ENCODE data around the gene BACH2. TPM values are rescaled to one million over a fixed set of nuclear protein-coding genes. Genes with fewer than 3 reads are reported as not detected.

BACH2 gene
- total and polyA plus RNA-seq, 2 of the 8 experiments (the other 6 are each of a cell fraction or from before 2014, with no cell fraction given): 1.9 to 5.9 TPM

GRCh38 chr6:90233213-90233612, 63.4 kb downstream of the BACH2 start:
- TF ChIP-seq PHF8 (conservative IDR thresholded peaks at IDR 0.05; ENCODE audit: low read depth, low read length): no peak
- TF ChIP-seq KDM5A (IDR thresholded peaks at IDR 0.05; ENCODE audit: low read length): no peak
- TF ChIP-seq EP300 (IDR thresholded peaks at IDR 0.05; ENCODE audit: borderline replicate concordance in 1 of 2, low read depth in 2 of 2, low read length in 2 of 2): no peak
- TF ChIP-seq BACH1 (IDR thresholded peaks at IDR 0.05; ENCODE audit: low read length): no peak
- no peak for TF ChIP-seq NANOG (IDR thresholded peaks at IDR 0.05; ENCODE audit: insufficient read depth, low read depth, low read length, poor library complexity, severe bottlenecking)
- TF ChIP-seq TCF12 (IDR thresholded peaks at IDR 0.05; ENCODE audit: low read depth, low read length): no peak
- TF ChIP-seq CBX8 (IDR thresholded peaks at IDR 0.05; ENCODE audit: borderline replicate concordance, low read depth, low read length): no peak
- TF ChIP-seq ATF2 (IDR thresholded peaks at IDR 0.05; ENCODE audit: low read length): no peak
- no peak for TF ChIP-seq CHD2 (IDR thresholded peaks at IDR 0.05; ENCODE audit: low read length)
- no peak overlapping the region for H2AK5ac ChIP-seq (ENCODE audit: low read depth, low read length)
- peaks cover 0 to 3% (median 1%) of the 10 kb centered on the region in 4 experiments; a peak in 2 of 7 replicates for H3K4me1 ChIP-seq (replicated peaks in 1 of 4; ENCODE audit: control insufficient read depth in 3 of 4, insufficient read depth in 4 of 4, low read length in 3 of 4)
- no peak overlapping the region for H4K8ac ChIP-seq (ENCODE audit: extremely low read depth, insufficient read depth, low read length)
- no peak overlapping the region for H3K4ac ChIP-seq (replicated peaks; ENCODE audit: insufficient read length, low read depth, low read length)
- no peaks in the 10 kb centered on the region for H3K79me2 ChIP-seq (ENCODE audit: control insufficient read depth in 1 of 2, insufficient read depth in 2 of 2, low read length in 2 of 2)
- H3K9me3 ChIP-seq (ENCODE audit: insufficient read depth in 2 of 2, low read depth in 1 of 2, low read length in 1 of 2): no peaks in the 10 kb centered on the region
- H3K27me3 ChIP-seq (replicated peaks in 1 of 4; ENCODE audit: control insufficient read depth in 3 of 4, extremely low read depth in 1 of 4, insufficient read depth in 3 of 4, low read length in 3 of 4): no peaks in the 10 kb centered on the region
- DNase-seq (ENCODE audit: low read depth in 1 of 2, low spot score in 2 of 2) (no peak), FAIRE-seq (no peak)
- ChIA-PET POLR2A (ENCODE audit: partially characterized antibody) (no interaction called here), CTCF (ENCODE audit: partially characterized antibody) (interaction anchor here (1.0 to 2.4 kb wide), 3 partner anchors 10 to 22 kb away, joined by 3 to 6 read pairs (median 3); no protein-coding TSS in a partner anchor)
- H2AFZ ChIP-seq (ENCODE audit: low read length): no peak overlapping the region
- no peak overlapping the region for H2BK5ac ChIP-seq (ENCODE audit: low read depth, low read length)
- no peaks in the 10 kb centered on the region for H3K79me1 ChIP-seq (ENCODE audit: low read depth, low read length)
- H3K18ac ChIP-seq (ENCODE audit: extremely low read depth, low read length): no peak overlapping the region
- H3K9ac ChIP-seq (replicated peaks in 1 of 4; ENCODE audit: extremely low read depth in 1 of 4, low read depth in 3 of 4, low read length in 3 of 4): no peak overlapping the region
- H4K20me1 ChIP-seq (replicated peaks in 1 of 2; ENCODE audit: control insufficient read depth in 1 of 2, insufficient read depth in 2 of 2, low read length in 2 of 2): no peaks in the 10 kb centered on the region
- H3K14ac ChIP-seq (ENCODE audit: insufficient read length): no peak overlapping the region
- no peak overlapping the region for H3K4me3 ChIP-seq (ENCODE audit: extremely low read depth in 1 of 4, insufficient read depth in 2 of 4, low read depth in 3 of 4, low read length in 4 of 4)
- 87% methylated on average over 2 of the region's 2 CpGs; no CpG with 5 or more reads in 1 of the 2 experiments for WGBS, 2 experiments (ENCODE audit: extremely low coverage in 1 of 2, insufficient coverage in 1 of 2, insufficient read length in 1 of 2, insufficient replicate concordance in 2 of 2, low coverage in 1 of 2, low lambda C conversion rate in 2 of 2, missing lambda C conversion rate in 1 of 2)
- H3K56ac ChIP-seq (replicated peaks; ENCODE audit: insufficient read length, low read depth, low read length): no peak overlapping the region
- H2BK15ac ChIP-seq (ENCODE audit: low read length): no peak overlapping the region
- no peaks in the 10 kb centered on the region for H3K23me2 ChIP-seq (ENCODE audit: low read depth, low read length)
- H3K4me2 ChIP-seq (ENCODE audit: insufficient read depth in 1 of 2, low read depth in 2 of 2, low read length in 2 of 2): no peak overlapping the region
- no peak overlapping the region for H2BK120ac ChIP-seq (replicated peaks; ENCODE audit: low read depth, low read length)
- no peak overlapping the region for H2BK12ac ChIP-seq (ENCODE audit: low read depth, low read length)
- no peak overlapping the region for H2BK20ac ChIP-seq (ENCODE audit: low read length)
- H3K36me3 ChIP-seq (ENCODE audit: control insufficient read depth in 2 of 4, insufficient read depth in 4 of 4, low read length in 3 of 4): no peaks in the 10 kb centered on the region
- H4K5ac ChIP-seq (ENCODE audit: insufficient read length, low read depth, low read length): no peak overlapping the region
- no peak overlapping the region for H3K23ac ChIP-seq (ENCODE audit: insufficient read length)
- H4K91ac ChIP-seq (replicated peaks; ENCODE audit: insufficient read length, low read length): no peak overlapping the region
- H3K27ac ChIP-seq (ENCODE audit: low read depth, low read length): no peak overlapping the region
